Epithelial cell of prostate (primary cell): ENCODE measurements around the gene HID1.
"Not testable (repeated sequence)": the region's sequence is repeated elsewhere in the genome, so short reads cannot be mapped to it uniquely, and the experiment has no call there.

Experiments used
- DNase-seq: peaks from one replicate; pipeline ENCODE4 v3.0.0-alpha.2; 2011; ENCODE audit warnings: low read depth, low spot score
- H3K27ac ChIP-seq: fragments of 450-650 bp; 2 replicates; pipeline ENCODE4 v1.5.1; 2017; ENCODE audit warnings: mild to moderate bottlenecking

Gene HID1

GRCh38 chr17:74906214-74906793, 66.3 kb downstream of the HID1 start:
- DNase-seq, H3K27ac ChIP-seq: not testable (repeated sequence)

- DNase-seq = no peak
- no peak overlapping the region for H3K27ac ChIP-seq
Measured at GRCh38 chr17:74904687-74905409, 67.7 kb downstream of the HID1 start.

GRCh38 chr17:74903671-74904070, 68.9 kb downstream of the HID1 start:
- DNase-seq = no peak
- no peak overlapping the region for H3K27ac ChIP-seq

GRCh38 chr17:74903034-74903433, 69.5 kb downstream of the HID1 start:
- no peak overlapping the region for H3K27ac ChIP-seq
- DNase-seq = no peak

DNA sequence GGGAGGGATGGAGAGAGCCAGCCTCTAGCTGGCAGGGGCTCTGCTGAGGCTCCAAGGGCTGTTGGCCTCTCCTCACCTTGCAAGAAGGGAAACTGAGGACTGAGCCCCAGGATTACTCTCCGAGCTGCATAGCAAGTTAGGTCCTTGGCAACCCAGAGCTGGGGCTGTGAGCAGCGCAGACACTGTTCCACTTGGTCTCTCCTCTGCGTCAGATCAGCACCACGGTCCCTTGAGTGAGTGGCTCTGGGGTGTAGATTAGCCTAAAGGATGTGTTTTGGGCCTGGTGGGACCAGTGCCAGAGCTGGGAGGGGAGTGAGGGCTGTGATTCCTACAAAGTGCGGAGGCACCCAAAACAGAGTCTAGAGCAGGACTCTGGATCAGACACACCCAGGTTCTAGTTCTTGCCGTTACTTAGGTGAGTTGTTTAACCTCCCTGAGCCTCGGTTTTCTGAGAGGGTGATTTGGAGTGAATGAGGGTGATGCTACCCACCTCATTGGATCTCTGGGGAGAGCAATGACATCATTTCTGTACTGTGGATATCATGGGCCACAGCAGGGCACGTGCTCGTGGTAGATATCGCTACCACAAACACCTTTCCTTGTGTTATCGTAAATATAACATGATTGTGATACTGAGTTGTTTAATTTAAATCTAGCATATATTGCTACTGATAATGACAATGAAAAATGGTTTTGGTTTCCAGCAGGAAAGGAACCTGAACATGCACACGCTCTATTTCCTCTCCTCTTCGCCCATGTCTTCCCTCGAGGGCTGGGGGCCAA, 71.0 kb downstream of the HID1 start:
- H3K27ac ChIP-seq = no peak overlapping the region
- no peak for DNase-seq
